ENCODE measurements around the gene TMEM35B.
A peak's percentile ranks its signal among the peaks of the same experiment; 100 is the strongest.

TMEM35B gene

DNA sequence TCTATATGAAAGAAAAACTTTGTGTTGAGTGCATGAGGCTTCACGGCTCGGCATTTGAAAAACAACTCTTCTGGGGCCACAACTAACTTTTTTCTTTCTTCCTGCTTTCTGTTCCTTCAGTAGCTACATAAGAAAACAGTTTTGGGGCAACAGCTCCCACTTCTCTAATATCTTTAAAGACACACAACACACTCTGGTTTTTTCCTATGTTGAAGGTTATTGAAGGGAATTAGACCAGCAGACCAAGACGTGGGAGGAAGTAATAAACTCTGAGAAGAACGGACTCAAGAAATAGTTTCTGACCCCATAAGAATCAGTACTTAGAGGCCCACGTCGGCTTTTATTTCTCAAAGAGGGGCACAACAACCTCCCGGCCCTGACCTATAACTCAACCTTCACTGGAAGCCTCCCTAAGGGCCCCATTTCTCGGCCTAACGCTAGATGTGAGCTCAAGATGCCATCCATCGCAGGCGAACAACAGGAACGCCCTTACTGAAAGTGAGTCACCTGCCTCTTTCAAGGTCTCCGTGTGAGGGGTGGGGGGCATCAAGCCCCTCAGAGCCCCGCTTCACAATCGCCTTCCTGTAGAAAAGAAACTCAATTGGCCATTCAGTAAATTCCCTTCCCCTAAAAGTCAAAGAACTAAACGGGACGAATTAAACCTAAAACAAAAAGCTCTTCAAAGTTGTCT is 45.8 kb upstream of the TMEM35B start:
- H3K4me3 ChIP-seq (ENCODE audit: low read length, poor library complexity, severe bottlenecking), result peak overlapping the region; percentile 85
- peaks cover 54% of the 10 kb centered on the region for H3K79me2 ChIP-seq (ENCODE audit: insufficient read depth, low read length)
- no peaks in the 10 kb centered on the region; the same call in 1 of the 2 replicates for H3K36me3 ChIP-seq (ENCODE audit: insufficient read depth, low read length)
- peaks cover 17% of the 10 kb centered on the region for H3K9me3 ChIP-seq (ENCODE audit: insufficient read depth, low read depth, low read length)
- peaks cover 6% of the 10 kb centered on the region for H3K27me3 ChIP-seq (ENCODE audit: insufficient read depth, low read length, poor library complexity, severe bottlenecking)
- no peak for TF ChIP-seq EZH2phosphoT487 (IDR thresholded peaks at IDR 0.05; ENCODE audit: borderline replicate concordance)
- TF ChIP-seq, protein P1, sequence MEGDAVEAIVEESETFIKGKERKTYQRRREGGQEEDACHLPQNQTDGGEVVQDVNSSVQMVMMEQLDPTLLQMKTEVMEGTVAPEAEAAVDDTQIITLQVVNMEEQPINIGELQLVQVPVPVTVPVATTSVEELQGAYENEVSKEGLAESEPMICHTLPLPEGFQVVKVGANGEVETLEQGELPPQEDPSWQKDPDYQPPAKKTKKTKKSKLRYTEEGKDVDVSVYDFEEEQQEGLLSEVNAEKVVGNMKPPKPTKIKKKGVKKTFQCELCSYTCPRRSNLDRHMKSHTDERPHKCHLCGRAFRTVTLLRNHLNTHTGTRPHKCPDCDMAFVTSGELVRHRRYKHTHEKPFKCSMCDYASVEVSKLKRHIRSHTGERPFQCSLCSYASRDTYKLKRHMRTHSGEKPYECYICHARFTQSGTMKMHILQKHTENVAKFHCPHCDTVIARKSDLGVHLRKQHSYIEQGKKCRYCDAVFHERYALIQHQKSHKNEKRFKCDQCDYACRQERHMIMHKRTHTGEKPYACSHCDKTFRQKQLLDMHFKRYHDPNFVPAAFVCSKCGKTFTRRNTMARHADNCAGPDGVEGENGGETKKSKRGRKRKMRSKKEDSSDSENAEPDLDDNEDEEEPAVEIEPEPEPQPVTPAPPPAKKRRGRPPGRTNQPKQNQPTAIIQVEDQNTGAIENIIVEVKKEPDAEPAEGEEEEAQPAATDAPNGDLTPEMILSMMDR (conservative IDR thresholded peaks at IDR 0.05; ENCODE audit: low read length), result no peak
- peak overlapping the region; percentile 98 for H2AFZ ChIP-seq (ENCODE audit: low read length)
- H3K9ac ChIP-seq (ENCODE audit: low read depth, low read length, poor library complexity, severe bottlenecking), result peak overlapping the region; percentile 96
- H3K4me2 ChIP-seq (ENCODE audit: low read depth, low read length, poor library complexity, severe bottlenecking), result peak overlapping the region; percentile 90
- no peaks in the 10 kb centered on the region for H3K9me2 ChIP-seq (replicated peaks; ENCODE audit: low read depth, low read length)
- H3K4me1 ChIP-seq (ENCODE audit: insufficient read depth, low read length, poor library complexity, severe bottlenecking), result peaks cover 35% of the 10 kb centered on the region
- peaks cover 11% of the 10 kb centered on the region for H4K20me1 ChIP-seq (ENCODE audit: insufficient read depth, low read length, poor library complexity, severe bottlenecking)
- no peaks in the 10 kb centered on the region for H3F3A ChIP-seq (ENCODE audit: low read depth)

DNA sequence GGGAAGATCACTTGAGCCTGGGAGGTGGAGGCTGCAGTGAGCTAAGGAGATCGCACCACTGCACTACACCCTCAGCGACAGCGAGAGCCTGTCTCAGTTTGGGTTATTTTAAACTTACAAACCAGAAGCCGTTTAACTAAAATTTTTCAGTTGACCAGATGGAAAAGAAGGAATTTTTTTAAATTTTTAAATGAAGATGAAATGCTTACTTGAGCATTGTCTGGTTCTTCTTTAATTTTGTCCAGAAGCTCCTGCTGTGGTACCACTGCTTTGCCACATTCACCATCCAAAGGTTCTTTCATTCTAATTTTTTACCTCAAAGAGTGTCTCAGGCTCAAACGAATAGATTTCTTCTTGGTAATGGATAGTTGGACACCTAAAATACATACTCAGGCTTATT is 45.2 kb upstream of the TMEM35B start:
- peaks cover 11% of the 10 kb centered on the region for H4K20me1 ChIP-seq (ENCODE audit: insufficient read depth, low read length, poor library complexity, severe bottlenecking)
- no peaks in the 10 kb centered on the region for H3F3A ChIP-seq (ENCODE audit: low read depth)
- peak overlapping the region; percentile 90 for H3K4me2 ChIP-seq (ENCODE audit: low read depth, low read length, poor library complexity, severe bottlenecking)
- peak overlapping the region; percentile 96 for H3K9ac ChIP-seq (ENCODE audit: low read depth, low read length, poor library complexity, severe bottlenecking)
- peaks cover 17% of the 10 kb centered on the region for H3K9me3 ChIP-seq (ENCODE audit: insufficient read depth, low read depth, low read length)
- peaks cover 41% of the 10 kb centered on the region for H3K4me1 ChIP-seq (ENCODE audit: insufficient read depth, low read length, poor library complexity, severe bottlenecking)
- peaks cover 6% of the 10 kb centered on the region for H3K27me3 ChIP-seq (ENCODE audit: insufficient read depth, low read length, poor library complexity, severe bottlenecking)
- H3K36me3 ChIP-seq (ENCODE audit: insufficient read depth, low read length), result no peaks in the 10 kb centered on the region; the same call in 1 of the 2 replicates
- TF ChIP-seq, protein P1 (conservative IDR thresholded peaks at IDR 0.05; ENCODE audit: low read length), result no peak
- TF ChIP-seq EZH2phosphoT487 (IDR thresholded peaks at IDR 0.05; ENCODE audit: borderline replicate concordance), result no peak
- H2AFZ ChIP-seq (ENCODE audit: low read length), result no peak overlapping the region
- H3K9me2 ChIP-seq (replicated peaks; ENCODE audit: low read depth, low read length), result no peaks in the 10 kb centered on the region
- H3K79me2 ChIP-seq (ENCODE audit: insufficient read depth, low read length), result peaks cover 59% of the 10 kb centered on the region
- H3K4me3 ChIP-seq (ENCODE audit: low read length, poor library complexity, severe bottlenecking), result peak overlapping the region; percentile 85

DNA sequence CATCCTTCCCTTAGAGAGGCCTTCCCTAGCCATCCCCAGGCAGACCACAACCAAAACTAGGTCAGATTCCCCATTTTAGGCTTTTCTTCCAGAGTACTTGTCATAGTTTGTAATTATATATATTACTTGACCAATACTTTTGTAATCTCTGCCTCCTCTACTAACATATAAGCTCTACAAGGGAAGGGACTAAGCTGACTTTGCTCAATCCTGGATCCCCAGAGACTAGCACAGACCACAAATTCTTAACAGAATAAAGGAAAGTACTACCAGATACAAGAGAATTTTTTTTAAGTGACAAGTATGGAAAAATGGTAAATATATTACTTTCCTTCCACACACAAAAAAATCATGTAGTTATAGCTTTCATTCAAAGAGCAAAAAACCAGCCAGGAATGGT is 44.6 kb upstream of the TMEM35B start:
- Histone ChIP-seq H3K9ac (ENCODE audit: low read depth, low read length, poor library complexity, severe bottlenecking) (peak overlapping the region; percentile 96), H2AFZ (ENCODE audit: low read length) (no peak overlapping the region), H3K36me3 (ENCODE audit: insufficient read depth, low read length) (no peaks in the 10 kb centered on the region; the same call in 1 of the 2 replicates), H3K4me3 (ENCODE audit: low read length, poor library complexity, severe bottlenecking) (peak overlapping the region; percentile 85), H3F3A (ENCODE audit: low read depth) (no peaks in the 10 kb centered on the region), H3K27me3 (ENCODE audit: insufficient read depth, low read length, poor library complexity, severe bottlenecking) (peaks cover 6% of the 10 kb centered on the region), H3K79me2 (ENCODE audit: insufficient read depth, low read length) (peaks cover 65% of the 10 kb centered on the region), H3K9me3 (ENCODE audit: insufficient read depth, low read depth, low read length) (peaks cover 17% of the 10 kb centered on the region), H3K4me1 (ENCODE audit: insufficient read depth, low read length, poor library complexity, severe bottlenecking) (peaks cover 44% of the 10 kb centered on the region), H3K4me2 (ENCODE audit: low read depth, low read length, poor library complexity, severe bottlenecking) (peak overlapping the region; percentile 90), H3K9me2 (replicated peaks; ENCODE audit: low read depth, low read length) (no peaks in the 10 kb centered on the region), H4K20me1 (ENCODE audit: insufficient read depth, low read length, poor library complexity, severe bottlenecking) (peaks cover 11% of the 10 kb centered on the region)
- TF ChIP-seq, protein P1 (conservative IDR thresholded peaks at IDR 0.05; ENCODE audit: low read length), result no peak
- TF ChIP-seq EZH2phosphoT487 (IDR thresholded peaks at IDR 0.05; ENCODE audit: borderline replicate concordance), result no peak

All from Loucy (cell line).